ENCODE results near the gene AFTPH. TPM values are rescaled to one million over a fixed set of nuclear protein-coding genes. Genes with fewer than 3 reads are reported as not detected.

Gene AFTPH
- total RNA-seq, 1 experiment from 2014 or later = 42.2 TPM

DNA sequence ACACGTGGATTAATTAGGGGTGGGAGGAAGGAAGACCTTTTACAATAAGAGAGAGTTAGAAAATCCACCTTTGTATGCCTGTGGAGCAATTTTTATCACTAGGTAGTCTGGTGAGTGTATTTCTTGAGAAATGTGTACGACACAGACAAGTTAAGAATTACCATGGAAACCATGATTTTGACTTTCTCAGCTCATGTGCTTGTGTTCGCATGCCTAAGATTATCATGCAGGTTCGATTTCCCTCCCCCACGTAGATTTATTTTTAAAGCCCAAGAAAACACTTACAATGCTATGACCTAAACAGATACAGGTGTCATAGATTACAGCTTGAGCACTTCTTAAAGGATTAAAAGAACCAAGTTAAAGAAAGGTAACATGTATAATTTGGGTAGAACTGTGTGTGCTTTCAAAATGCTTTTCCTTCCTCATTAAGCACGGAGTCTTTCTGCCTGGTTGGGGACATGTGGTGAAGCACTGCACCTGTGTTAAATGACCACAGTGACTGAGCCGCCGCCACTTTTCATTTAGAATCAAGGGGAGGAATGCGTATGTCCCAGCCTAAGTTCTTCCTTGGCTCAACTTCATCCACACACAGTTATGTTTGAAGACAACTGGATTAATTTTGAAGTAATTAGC, 113.0 kb downstream of the AFTPH start:
- CTCF ChIA-PET = interaction anchor here (0.5 kb wide), 1 partner anchor 809 kb away, joined by 3 read pairs; no protein-coding TSS in a partner anchor
- H3K9me3 Mint-ChIP-seq (ENCODE audit: low read depth, unreplicated experiment) = no peaks in the 10 kb centered on the region
- peaks cover 32% of the 10 kb centered on the region for H3K4me1 Mint-ChIP-seq (ENCODE audit: low read depth, unreplicated experiment)
- TF ChIP-seq CTCF (IDR thresholded peaks at IDR 0.05; ENCODE audit: unreplicated experiment) = no peak
- no TSS peak for BruUV-seq (replicated peaks)
- peaks cover 14% of the 10 kb centered on the region for H3K36me3 Mint-ChIP-seq (ENCODE audit: insufficient read depth, unreplicated experiment)
- H3K27ac Mint-ChIP-seq (ENCODE audit: unreplicated experiment) = no peak overlapping the region
- no peak overlapping the region for H3K4me3 Mint-ChIP-seq (ENCODE audit: low read depth, unreplicated experiment)
- no peak for DNase-seq
- H3K27me3 Mint-ChIP-seq (ENCODE audit: unreplicated experiment) = no peaks in the 10 kb centered on the region
- intact Hi-C loops (cut with micrococcal nuclease; ENCODE audit: unreplicated experiment) = no loop called here

DNA sequence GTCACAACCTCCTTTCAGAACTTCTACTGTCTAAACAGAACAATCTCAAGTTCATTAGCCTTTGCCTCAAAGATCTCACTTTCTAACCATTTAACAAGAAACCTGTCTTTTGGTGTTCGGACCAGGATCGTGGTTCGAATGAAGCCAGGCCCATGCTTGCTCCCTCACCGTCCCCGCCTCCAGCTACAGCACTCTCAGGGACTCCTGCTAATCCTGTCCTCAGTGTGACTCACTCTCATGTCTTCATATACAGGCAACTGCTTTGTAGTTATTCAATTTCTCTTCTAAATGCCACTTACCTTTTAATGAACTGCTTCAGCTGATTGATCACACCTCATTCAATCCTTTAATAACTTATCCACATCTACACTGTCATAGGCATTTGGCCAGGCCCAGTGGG, 113.8 kb downstream of the AFTPH start:
- BruUV-seq (replicated peaks) = no TSS peak
- Mint-ChIP-seq H3K4me1 (ENCODE audit: low read depth, unreplicated experiment) (peaks cover 38% of the 10 kb centered on the region), H3K9me3 (ENCODE audit: low read depth, unreplicated experiment) (no peaks in the 10 kb centered on the region), H3K27ac (ENCODE audit: unreplicated experiment) (no peak overlapping the region), H3K27me3 (ENCODE audit: unreplicated experiment) (no peaks in the 10 kb centered on the region), H3K4me3 (ENCODE audit: low read depth, unreplicated experiment) (no peak overlapping the region), H3K36me3 (ENCODE audit: insufficient read depth, unreplicated experiment) (peaks cover 17% of the 10 kb centered on the region)
- TF ChIP-seq CTCF (IDR thresholded peaks at IDR 0.05; ENCODE audit: unreplicated experiment) = no peak
- intact Hi-C loops (cut with micrococcal nuclease; ENCODE audit: unreplicated experiment) = no loop called here
- no peak for DNase-seq
- CTCF ChIA-PET = no interaction called here

- Mint-ChIP-seq H3K4me1 (ENCODE audit: low read depth, unreplicated experiment) (peaks cover 42% of the 10 kb centered on the region), H3K36me3 (ENCODE audit: insufficient read depth, unreplicated experiment) (peaks cover 22% of the 10 kb centered on the region), H3K4me3 (ENCODE audit: low read depth, unreplicated experiment) (no peak overlapping the region), H3K9me3 (ENCODE audit: low read depth, unreplicated experiment) (no peaks in the 10 kb centered on the region), H3K27ac (ENCODE audit: unreplicated experiment) (no peak overlapping the region), H3K27me3 (ENCODE audit: unreplicated experiment) (no peaks in the 10 kb centered on the region)
- no TSS peak for BruUV-seq (replicated peaks)
- CTCF ChIA-PET = no interaction called here
- TF ChIP-seq CTCF (IDR thresholded peaks at IDR 0.05; ENCODE audit: unreplicated experiment) = no peak
- intact Hi-C loops (cut with micrococcal nuclease; ENCODE audit: unreplicated experiment) = no loop called here
- DNase-seq = no peak
These were observed 114.5 kb downstream of the AFTPH start for GRCh38 chr2:64638502-64639120.

GRCh38 chr2:64639691-64640090, 115.6 kb downstream of the AFTPH start:
- CTCF ChIA-PET = no interaction called here
- intact Hi-C loops (cut with micrococcal nuclease; ENCODE audit: unreplicated experiment) = loop anchor here (10.0 kb wide), 1 partner anchor 195 kb away; no protein-coding TSS in a partner anchor
- TF ChIP-seq CTCF (IDR thresholded peaks at IDR 0.05; ENCODE audit: unreplicated experiment) = no peak
- BruUV-seq (replicated peaks) = no TSS peak
- no peak overlapping the region for H3K27ac Mint-ChIP-seq (ENCODE audit: unreplicated experiment)
- H3K36me3 Mint-ChIP-seq (ENCODE audit: insufficient read depth, unreplicated experiment) = peaks cover 32% of the 10 kb centered on the region
- H3K4me3 Mint-ChIP-seq (ENCODE audit: low read depth, unreplicated experiment) = no peak overlapping the region
- H3K9me3 Mint-ChIP-seq (ENCODE audit: low read depth, unreplicated experiment) = no peaks in the 10 kb centered on the region
- peaks cover 53% of the 10 kb centered on the region for H3K4me1 Mint-ChIP-seq (ENCODE audit: low read depth, unreplicated experiment)
- no peak for DNase-seq
- no peaks in the 10 kb centered on the region for H3K27me3 Mint-ChIP-seq (ENCODE audit: unreplicated experiment)

All from Calu3 (cell line).